Suprapubic skin (tissue), 3 donors: ENCODE results near the gene PPIL4.

Experiments
- CTCF ChIP-seq, 2 donors: fragments of 200-600 bp in 1 of 2; fragments of 450-650 bp in 1 of 2; sonication (generic) in 1 of 2; IDR thresholded peaks; one replicate each; pipeline ENCODE4 v1.5.1; 2016 to 2019; ENCODE audit warnings: antibody characterized with exemption in 2 of 2, mild to moderate bottlenecking in 1 of 2, moderate library complexity in 1 of 2
- POLR2A ChIP-seq, 2 donors: fragments of 450-650 bp; IDR thresholded peaks; one replicate each; pipeline ENCODE4 v1.6.1; 2017; ENCODE audit warnings: antibody characterized with exemption in 2 of 2, mild to moderate bottlenecking in 2 of 2, moderate library complexity in 2 of 2

GRCh38 chr6:149563203-149563927 lies 17.5 kb upstream of the PPIL4 start:
- TF ChIP-seq CTCF (IDR thresholded peaks at IDR 0.05) (no peak), POLR2A (IDR thresholded peaks at IDR 0.05) (no peak)
